Stimulated activated CD4-positive, alpha-beta T cell treated with anti-CD3 and anti-CD28 coated beads, TNF-alpha, amount 100 ng/mL, for 24 hours (primary cell): ENCODE data around the gene KATNAL2.
"Not testable (repeated sequence)": the region's sequence is repeated elsewhere in the genome, so short reads cannot be mapped to it uniquely, and the experiment has no call there.

ENCODE experiments used
- DNase-seq, 3 experiments: peaks; one replicate each; pipeline ENCODE4 v3.0.0-alpha.2; 2020; ENCODE audit warnings: low read depth in 3 of 3

KATNAL2 gene

DNA sequence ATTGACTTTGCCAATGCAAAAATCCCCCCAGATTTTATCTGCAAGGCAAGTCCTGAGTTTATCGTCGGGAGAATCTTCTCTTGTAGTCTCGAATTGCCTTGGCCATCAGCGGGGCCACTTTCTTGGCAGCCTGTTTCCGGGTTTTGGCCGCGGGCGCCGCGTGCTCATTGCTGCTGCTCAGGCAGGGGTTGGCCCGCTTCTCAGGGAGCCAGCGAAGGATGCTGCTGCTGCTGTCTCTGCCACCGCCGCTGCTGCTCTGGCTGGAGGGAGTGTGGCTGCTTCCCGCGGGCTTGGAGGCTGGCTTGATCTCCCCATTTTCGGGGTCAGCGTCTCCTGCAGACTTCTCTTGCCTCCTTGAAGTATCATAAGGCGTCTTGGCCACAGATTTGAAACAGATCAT, 115.5 kb downstream of the KATNAL2 start:
- DNase-seq: no peak

DNA sequence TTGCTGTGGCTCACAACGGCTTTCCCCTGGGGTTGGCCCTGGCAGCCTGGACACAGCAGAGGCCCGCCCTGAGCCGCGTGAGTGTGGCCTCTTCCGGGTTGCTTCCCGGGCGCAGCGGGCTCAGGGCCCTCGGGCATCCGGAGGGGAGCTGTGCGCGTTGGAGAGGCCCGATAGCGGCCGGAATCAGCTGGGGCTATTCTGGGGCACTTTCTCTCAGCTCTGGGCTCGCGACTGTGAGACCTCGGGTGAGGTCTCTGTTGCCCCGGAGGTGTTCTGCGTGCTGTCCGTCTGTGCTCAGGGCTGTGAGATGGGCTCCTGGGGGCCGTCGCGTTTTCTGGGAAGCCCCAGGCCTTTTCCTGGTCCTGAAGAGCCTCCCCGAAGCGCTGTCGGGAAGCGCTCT, 117.2 kb downstream of the KATNAL2 start:
- not testable (repeated sequence) for DNase-seq

DNA sequence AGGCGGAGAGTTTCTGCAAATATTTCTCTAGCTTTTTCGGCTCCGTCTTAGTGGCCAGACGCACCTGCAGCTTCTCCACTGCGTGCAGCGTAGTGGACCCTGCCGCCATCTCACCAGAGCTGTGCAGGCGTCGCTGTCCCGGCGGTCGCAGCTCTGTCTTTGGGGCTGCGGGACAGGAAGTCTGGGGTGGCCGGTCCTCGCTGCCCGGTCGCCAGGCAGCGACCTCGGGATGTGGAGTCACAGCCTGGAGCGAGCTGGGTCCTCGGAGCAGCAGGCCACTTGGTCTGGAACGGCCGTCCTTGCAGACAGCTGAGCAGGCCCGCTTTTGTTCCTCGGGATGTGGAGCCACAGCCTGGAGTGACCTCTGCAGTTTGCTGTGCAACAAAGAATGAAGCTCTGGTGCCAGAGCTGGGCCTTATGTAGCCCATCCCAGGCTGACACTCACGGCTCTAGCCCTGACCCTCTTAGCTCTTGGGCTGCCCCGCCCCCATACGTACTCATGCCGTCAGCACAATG, 117.8 kb downstream of the KATNAL2 start, which contains the start of gene ELOA2:
ELOA2 (minus strand) TSS at position 466 of the 516 bp plus-strand sequence; CDS start at position 109, 357 bp downstream.
- DNase-seq: no peak

DNA sequence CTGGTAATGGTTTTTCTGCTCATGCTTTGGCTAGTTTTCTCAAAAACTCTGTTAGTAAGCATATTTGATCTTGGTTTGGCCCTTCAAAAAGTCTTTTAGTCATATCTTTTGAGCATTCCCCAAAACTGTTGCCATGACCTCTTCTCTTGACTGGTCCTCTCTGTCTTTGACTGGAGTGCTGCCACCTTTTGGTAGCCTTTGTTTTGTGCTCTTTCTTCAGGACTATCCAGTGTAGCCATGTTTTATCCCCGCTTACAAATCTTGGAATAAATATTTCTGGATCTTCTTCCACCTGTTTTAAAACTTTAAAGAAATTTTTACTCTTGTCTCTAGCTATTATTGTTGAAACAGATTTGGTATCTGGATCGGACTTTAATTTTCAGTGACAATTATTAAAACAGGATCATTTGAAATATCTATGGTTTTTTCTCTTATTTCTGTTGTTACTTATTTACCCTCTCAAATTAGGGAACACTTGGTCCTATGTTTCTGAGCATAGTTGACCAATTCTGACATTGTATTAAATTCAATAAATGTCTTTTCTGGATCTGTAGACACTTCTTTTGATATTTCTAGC, 119.0 kb downstream of the KATNAL2 start:
- DNase-seq: no peak

DNA sequence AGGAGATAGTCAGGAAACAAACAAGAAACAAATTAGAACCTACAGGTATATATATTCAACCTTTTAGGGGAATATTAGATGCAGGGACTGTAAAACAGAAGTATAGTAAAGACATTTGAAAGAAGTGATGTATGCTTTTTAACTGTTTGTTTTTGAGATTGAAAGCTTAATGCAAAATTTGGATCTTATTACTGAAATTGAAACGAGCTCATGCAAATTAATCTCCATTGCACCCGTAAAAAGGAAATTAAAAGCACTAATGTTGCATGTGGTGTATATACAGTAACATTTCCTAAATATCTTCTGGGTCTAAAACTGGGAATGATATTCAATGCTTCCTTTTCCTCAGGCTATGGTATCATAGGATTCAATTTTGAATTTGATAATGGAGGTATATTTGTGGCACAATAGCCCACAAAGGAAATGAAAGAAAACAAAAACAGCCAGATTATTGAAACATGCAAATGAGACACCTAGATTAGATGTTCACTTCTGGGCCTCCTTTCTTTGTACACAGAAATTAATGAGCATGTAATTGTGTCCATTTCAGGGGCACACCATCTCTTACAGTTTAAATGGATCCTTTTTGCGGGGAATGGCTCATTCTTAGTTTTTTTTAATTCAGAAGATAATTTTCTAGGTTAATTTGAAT, 119.7 kb downstream of the KATNAL2 start:
- no peak for DNase-seq

DNA sequence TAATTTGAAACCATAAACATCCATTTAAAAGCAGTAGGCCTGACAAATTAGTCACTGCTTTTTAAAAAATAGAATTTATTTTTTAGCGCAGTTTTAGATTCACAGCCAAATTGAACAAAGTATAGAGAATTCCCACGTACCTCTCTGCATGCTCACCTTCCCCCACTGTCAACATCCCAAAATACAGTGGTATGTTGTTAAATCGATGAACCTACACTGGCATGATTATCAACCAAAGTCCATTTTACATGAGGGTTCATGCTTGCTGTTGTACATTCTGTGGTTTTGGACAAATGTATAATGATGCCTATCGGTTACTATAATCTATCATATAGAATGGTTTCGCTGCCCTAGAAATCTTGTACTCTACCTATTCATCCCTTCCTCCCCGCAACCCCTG, 123.6 kb downstream of the KATNAL2 start:
- no peak for DNase-seq

DNA sequence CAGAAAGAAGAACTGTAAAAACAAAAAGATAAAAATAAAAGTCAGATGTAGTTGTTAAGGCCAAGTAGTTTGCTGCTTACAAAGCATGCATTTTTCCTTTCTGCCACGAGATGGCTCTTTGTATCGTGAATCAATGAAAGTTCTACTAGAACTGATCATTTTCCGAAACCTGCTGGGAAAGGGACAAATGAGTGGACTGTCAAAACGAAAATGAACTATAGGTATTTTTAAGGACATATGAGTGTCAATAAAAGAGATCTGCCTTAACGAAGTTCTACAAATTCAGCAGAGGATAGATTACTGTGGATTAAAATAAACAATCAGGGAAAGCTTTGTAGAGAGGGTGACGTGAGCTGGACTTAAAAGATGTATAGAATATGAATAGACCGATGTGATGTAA, 133.1 kb downstream of the KATNAL2 start:
- no peak for DNase-seq

DNA sequence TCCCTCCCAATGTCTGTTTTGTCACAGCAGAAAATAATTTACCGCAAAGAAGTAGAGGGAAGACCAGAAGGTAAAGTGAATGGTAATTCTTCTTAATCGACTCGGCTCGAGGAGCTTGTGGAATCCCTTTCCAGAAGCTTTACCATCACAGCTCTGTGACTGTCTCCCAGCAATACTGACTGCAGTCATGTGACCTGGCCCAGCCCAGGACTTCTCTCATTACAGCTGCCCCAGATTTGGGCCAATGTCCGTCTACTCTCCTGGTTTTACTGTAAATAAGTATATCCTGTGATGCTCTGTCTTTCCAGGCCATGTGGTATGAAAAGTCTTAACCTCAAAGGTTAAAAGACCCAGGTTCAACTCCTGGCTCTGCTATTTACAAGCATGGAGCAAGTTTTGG, 137.0 kb downstream of the KATNAL2 start:
- no peak for DNase-seq

DNA sequence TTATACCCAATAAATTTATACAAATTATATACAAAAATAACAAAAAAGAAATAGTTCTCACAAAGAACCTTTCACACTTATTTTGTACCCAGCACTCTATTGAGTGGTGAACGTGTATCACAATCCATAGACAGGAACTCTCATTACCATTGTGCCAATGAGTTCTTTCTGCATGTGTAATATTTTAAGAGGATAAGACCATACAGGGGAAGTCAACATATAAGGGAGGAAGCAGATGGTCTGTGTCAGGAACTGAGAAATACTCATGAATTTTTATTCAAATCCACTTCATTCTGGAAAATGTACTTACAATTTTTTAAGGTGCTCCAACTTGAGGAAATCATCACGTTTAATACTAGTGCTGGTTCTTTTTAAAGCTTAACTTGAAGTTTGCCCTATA, 145.1 kb downstream of the KATNAL2 start:
- no peak for DNase-seq

DNA sequence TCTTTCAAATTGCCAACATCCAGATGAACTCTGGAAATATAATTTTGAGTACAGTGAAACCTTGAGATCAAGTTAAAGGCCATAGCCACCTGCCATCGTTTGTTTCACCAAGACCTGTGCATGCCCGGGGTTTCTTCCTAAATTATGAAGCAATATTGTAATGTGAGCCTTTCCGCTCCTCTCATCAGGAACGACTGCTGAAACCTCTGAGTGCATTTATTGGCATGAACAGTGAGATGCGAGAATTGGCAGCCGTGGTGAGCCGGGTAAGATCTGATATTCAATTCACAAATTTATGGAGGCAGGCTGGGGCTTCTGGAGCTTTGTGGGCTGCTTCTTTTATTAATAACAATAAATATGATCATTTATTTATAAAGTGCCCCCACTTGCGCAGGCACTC, 145.7 kb downstream of the KATNAL2 start:
- DNase-seq: no peak

DNA sequence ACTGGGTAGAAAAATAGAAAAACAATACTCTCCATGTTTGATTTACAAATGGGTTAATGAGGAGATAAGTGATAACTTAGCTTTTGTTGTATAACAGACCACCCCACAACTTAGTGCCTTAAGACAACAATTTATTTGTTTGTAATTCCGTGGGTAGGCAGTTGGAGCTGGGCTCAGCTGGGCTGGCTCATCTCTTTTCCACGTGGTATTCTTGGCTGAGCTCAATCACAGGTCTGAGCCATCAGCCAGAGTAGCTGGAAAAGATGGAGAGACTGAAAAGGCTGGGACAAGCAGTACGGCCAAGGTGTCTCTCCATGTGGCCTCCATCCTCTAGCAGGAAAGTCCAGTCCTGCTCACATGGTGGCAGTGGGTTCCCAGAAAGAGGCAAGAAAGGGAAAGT, 150.2 kb downstream of the KATNAL2 start:
- DNase-seq: no peak

DNA sequence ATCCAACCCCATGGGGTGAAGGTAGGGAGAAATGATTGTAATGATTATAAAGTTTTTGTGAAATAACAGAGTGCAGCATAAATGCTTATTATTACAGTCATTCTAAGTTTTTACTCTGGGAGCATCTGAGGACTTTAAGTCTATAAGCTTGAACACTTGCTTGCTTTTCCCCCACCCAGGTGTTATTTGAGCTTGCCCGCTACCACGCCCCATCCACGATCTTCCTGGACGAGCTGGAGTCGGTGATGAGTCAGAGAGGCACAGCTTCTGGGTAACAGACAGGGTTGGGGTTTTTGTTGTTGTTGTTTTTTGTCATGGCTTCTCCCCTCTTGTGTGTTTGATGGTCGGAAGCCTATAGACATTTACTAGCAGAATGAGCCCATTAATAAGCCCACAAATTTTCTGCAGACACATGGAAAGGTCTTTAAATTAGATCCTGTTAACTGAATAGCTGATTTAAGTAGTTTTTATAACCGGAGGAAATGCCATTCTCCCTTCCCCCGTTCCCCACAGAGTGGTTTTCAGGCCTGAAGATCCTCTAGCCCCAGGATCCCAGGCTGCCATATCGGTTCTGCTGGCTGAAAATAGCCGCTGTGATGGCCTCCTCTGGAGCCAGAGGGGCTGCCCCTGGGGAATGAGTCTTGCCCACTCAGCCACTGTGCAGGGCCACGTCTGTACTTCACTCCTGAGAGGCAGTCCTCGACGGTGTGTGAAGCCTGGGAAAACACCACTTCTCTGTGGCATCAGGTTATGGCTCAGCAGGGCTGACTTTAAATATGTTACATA, 157.9 kb downstream of the KATNAL2 start:
- DNase-seq: no peak

DNA sequence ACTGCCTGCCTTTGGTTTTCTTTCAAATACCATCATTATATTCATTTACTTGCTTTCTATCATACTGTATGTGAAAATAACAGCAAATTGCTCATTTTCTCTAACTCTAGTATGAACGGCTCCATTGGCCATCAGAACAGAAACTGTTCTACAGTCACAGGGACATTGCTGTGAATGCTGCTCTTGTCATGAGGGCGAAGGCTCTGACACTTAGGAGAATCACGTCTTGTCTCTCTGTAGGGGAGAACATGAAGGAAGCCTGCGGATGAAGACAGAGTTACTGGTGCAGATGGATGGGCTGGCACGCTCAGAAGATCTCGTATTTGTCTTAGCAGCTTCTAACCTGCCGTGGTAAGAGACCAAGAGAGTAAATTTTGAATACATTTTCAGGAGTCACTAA, 159.7 kb downstream of the KATNAL2 start:
- no peak for DNase-seq

DNA sequence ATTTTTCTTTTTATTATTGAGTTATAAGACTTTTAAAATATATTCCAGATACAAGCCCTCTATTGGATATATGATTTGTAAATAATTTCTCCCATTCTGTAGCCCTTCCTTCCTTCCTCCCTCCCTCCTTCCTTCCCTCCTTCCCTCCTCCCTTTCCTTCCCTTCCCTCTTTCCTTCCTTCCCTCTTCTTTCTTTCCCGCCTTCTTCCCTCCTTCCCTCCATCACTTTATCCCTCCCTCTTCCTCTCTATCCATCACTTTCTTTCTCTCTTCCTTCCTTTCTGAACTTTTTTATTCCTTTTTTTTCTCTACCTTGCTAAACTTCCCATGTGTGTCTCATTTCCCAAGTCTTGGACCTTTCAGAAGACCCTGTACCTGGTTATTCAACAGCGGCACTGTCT, 163.5 kb downstream of the KATNAL2 start:
- no peak for DNase-seq

DNA sequence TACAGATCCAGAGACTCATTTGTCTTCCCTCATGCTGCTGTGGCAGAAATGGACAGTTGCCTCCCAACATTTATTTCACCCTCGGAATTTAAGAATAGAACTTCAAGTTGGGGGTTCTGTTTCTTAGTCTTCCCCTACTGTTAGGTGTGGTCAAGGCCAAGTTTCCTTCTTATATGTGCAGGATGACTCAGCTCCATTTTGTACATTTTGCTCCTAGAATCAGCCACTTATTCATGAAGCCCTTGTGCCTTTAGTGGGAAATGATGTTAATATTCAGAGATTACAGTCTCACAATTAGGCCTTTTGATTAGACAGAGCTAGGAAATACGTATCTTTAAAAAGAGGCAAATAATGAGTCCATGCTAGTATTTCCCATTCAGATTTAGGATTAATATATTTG, 164.2 kb downstream of the KATNAL2 start:
- DNase-seq: no peak

DNA sequence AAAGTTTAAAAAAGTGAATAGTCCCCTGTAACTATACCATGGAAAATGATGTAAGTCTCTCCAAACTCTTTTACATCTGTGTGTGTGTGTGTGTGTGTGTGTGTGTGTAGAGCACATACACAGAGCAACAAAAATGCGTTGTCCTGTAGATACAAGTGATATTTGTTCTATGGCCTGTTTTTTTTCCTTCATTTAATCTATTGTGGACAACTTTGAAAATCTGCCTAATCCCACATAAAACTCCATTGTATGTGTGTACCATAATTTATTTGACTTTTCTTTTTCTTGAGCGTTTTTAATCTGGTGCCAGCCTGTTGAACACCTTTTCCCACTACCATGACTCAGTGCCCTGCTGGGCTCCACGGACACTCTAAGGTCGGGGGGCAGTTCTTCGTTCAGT, 170.3 kb downstream of the KATNAL2 start:
- DNase-seq: no peak

DNA sequence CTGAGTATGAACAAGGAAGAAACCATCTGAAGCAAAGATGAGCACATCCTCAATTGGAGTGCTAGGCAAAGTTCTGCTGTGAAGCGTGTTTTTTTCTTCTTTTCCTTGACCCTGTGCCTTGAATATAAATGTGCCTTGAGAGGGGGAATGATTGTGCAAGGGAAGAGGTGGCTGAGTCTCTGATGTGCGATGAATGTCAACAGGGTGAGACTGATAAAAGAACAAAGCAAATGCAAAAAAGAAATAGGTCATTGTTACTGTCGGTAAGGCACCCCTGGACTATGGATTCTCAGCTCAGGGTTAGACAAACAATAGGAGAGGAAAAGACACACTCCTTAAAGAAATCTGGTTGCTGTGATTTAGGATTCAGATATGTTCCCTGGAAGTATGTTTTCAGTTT, 178.4 kb downstream of the KATNAL2 start:
- no peak for DNase-seq

DNA sequence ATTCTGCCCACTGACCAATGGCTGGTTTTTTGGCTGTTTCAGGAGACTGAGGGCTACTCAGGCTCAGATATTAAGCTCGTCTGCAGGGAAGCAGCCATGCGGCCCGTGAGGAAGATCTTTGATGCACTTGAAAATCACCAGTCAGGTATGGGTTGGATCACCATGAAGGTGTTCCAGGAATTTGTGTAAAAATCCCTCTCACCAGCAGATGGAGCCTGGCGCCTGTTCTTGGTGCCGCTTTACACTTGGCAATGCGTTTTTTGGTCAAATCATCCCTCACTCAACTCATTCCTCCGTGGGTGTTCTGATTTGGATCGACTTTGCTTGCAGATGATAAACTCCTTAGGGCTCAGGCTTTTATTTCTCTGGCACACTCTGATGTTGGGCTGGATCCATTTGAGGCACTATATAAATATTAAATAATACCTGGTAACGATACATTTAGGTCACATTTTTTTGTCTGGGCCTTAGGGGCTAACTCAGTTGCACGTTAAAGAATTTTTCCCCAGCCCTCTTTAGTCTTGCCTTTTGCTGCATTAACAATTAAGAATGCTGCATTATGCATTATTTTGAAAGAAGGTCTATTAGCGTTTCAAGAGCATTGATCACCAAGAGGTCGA, 182.9 kb downstream of the KATNAL2 start:
- peak; percentile 27 to 48 (median 40) for DNase-seq

DNA sequence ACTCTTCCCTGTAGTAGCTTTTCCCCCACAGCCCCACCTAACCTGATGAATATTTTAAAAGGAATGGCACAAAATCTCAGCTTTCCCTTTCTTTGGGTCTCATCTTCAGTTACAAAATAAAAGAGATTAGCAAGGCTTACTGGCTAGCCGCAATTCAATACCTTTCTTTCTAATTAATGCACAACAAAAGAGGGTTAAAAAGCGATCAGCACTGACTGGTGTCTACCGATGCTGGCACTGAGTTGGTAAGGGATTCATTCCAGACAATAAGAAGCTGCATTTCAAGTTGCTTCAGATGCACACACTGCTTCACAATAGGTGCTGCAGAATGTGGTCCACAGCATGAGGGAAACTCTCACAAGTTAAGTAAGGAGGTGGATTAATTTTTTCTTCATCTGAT, 191.0 kb downstream of the KATNAL2 start:
- no peak for DNase-seq

DNA sequence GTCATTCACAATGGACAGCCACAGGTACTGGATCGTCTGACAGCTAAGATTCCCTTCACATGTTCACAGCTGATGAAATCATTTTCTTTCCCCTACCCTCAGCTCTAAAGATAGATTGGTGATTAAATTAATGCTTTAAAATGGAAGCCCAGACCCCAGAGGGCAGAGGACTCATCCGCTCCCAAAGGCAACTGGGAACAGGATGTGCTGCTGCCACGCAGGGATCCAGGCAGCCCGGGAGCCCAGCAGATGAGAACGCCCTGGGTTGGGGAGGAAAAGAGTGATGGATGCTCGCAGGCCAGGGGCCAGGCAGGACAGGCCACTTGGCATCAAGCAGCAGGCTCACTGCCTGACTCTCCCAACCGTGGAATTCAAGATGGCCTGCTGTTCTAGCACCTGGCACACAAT, 191.6 kb downstream of the KATNAL2 start:
- DNase-seq: no peak

DNA sequence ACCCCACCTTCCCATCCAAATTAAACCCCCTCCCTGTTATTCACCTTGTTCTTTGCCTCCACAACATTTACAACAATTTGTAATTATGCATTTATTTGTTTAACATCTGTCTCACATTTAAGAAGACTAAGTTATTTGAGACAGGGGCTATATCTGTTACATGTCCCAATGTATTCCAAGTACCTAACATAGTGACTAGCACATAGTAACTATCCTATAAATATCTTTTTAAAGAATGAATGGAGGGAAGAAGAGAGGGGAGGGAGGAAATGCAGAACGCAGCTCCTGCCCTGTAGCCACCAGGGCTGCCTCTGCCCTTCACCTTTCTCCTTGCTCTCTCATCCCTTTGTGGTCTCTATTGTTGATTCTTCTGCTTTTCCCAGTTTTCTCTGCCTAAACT, 192.3 kb downstream of the KATNAL2 start:
- no peak for DNase-seq

DNA sequence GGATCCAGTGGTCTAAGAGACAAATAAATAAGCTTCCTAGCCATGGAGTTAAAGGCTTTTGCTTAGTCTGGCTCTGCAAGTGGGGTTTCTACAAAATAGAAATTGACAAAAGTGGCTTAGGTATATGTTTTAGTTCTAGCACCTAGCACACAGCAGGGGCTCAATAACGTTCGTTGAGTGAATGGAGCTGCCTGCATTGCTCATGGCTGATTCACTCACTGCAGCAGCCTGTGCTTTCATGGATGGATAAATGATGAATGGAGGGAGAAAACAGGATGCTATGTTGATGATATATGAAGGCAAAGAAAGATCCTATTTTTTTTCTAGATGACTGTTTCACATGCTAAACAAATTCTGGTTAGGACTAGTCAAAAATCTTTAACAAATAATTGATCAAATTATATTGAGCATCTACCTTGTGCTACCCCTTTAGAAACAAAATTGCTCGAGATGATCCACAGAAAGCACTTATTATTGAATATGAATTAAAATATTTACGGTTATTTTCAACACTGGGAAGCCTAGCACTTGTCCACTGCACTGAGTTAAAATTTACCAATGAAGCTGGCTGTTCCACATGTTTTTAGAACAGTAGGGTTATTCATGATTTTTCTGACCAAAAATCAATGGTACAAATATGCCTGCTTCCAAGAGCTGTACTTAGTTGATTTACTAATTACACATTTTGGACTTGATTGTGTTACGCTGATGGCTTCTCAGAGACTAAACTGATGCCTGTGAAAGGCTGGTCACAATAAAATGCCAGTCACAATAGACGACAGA, 193.3 kb downstream of the KATNAL2 start:
- DNase-seq: no peak
